ENCODE results near the gene TOMM20L.
"Not testable (repeated sequence)": the region's sequence is repeated elsewhere in the genome, so short reads cannot be mapped to it uniquely, and the experiment has no call there.

TOMM20L gene

GRCh38 chr14:58395812-58396788 lies at the start of gene TOMM20L:
TOMM20L (plus strand) TSS chr14:58395930; CDS start chr14:58395958, 28 bp downstream.
- peak within 1 kb of the TSS; percentile 87 for H3K27ac Mint-ChIP-seq
- no peaks in the 10 kb centered on the region for H3K36me3 Mint-ChIP-seq
- H3K9me3 Mint-ChIP-seq = no peaks in the 10 kb centered on the region
- ATAC-seq (ENCODE audit: low read depth) (peak; percentile 90), DNase-seq (ENCODE audit: low spot score in 2 of 2) (peak; percentile 78 to 83)
- H3K4me3 Mint-ChIP-seq = peak within 1 kb of the TSS; percentile 88
- no peaks in the 10 kb centered on the region for H3K27me3 Mint-ChIP-seq
- peaks cover 11% of the 10 kb centered on the region for H3K4me1 Mint-ChIP-seq

- peak overlapping the region; percentile 53 for H3K27ac Mint-ChIP-seq
- H3K27me3 Mint-ChIP-seq = no peaks in the 10 kb centered on the region
- H3K4me1 Mint-ChIP-seq = peaks cover 4% of the 10 kb centered on the region
- DNase-seq (ENCODE audit: low spot score in 2 of 2) = no peak
- ATAC-seq (ENCODE audit: low read depth) = no peak
- no peak overlapping the region for H3K4me3 Mint-ChIP-seq
- no peaks in the 10 kb centered on the region for H3K9me3 Mint-ChIP-seq
- peaks cover 30% of the 10 kb centered on the region for H3K36me3 Mint-ChIP-seq
Measured at GRCh38 chr14:58353516-58354299, 42.0 kb upstream of the TOMM20L start.

GRCh38 chr14:58354808-58355207 lies 40.9 kb upstream of the TOMM20L start:
- no peak for ATAC-seq (ENCODE audit: low read depth)
- Mint-ChIP-seq H3K36me3 (peaks cover 28% of the 10 kb centered on the region), H3K4me1 (peaks cover 4% of the 10 kb centered on the region), H3K27ac (peak overlapping the region; percentile 14), H3K4me3 (no peak overlapping the region), H3K27me3 (no peaks in the 10 kb centered on the region), H3K9me3 (no peaks in the 10 kb centered on the region)
- no peak for DNase-seq (ENCODE audit: low spot score in 2 of 2)

- H3K4me3 Mint-ChIP-seq = no peak overlapping the region
- no peaks in the 10 kb centered on the region for H3K27me3 Mint-ChIP-seq
- peaks cover 29% of the 10 kb centered on the region for H3K36me3 Mint-ChIP-seq
- H3K9me3 Mint-ChIP-seq = no peaks in the 10 kb centered on the region
- peak overlapping the region; percentile 0 for H3K27ac Mint-ChIP-seq
- ATAC-seq (ENCODE audit: low read depth) = no peak
- H3K4me1 Mint-ChIP-seq = peaks cover 6% of the 10 kb centered on the region
- no peak for DNase-seq (ENCODE audit: low spot score in 2 of 2)
Measured at GRCh38 chr14:58356268-58356667, 39.5 kb upstream of the TOMM20L start.

- H3K36me3 Mint-ChIP-seq = peaks cover 25% of the 10 kb centered on the region
- DNase-seq (ENCODE audit: low spot score in 2 of 2); H3K27me3 Mint-ChIP-seq; ATAC-seq (ENCODE audit: low read depth); H3K4me1 Mint-ChIP-seq; H3K4me3 Mint-ChIP-seq; H3K9me3 Mint-ChIP-seq; H3K27ac Mint-ChIP-seq: not testable (repeated sequence)
Measured at GRCh38 chr14:58362272-58362671, 33.5 kb upstream of the TOMM20L start.

GRCh38 chr14:58362798-58363412 lies 32.8 kb upstream of the TOMM20L start:
- H3K9me3 Mint-ChIP-seq = no peaks in the 10 kb centered on the region
- ATAC-seq (ENCODE audit: low read depth) (peak; percentile 42), DNase-seq (ENCODE audit: low spot score in 2 of 2) (peak in 1 of 2 donors; percentile 11)
- no peak overlapping the region for H3K27ac Mint-ChIP-seq
- H3K36me3 Mint-ChIP-seq = peaks cover 31% of the 10 kb centered on the region
- H3K4me3 Mint-ChIP-seq = no peak overlapping the region
- peaks cover 2% of the 10 kb centered on the region for H3K4me1 Mint-ChIP-seq
- no peaks in the 10 kb centered on the region for H3K27me3 Mint-ChIP-seq

GRCh38 chr14:58364316-58364715 lies 31.4 kb upstream of the TOMM20L start:
- ATAC-seq (ENCODE audit: low read depth) = no peak
- Mint-ChIP-seq H3K9me3 (no peaks in the 10 kb centered on the region), H3K27me3 (no peaks in the 10 kb centered on the region), H3K36me3 (peaks cover 38% of the 10 kb centered on the region), H3K4me3 (no peak overlapping the region), H3K4me1 (peaks cover 2% of the 10 kb centered on the region), H3K27ac (peak overlapping the region; percentile 26)
- no peak for DNase-seq (ENCODE audit: low spot score in 2 of 2)

- Mint-ChIP-seq H3K27me3 (no peaks in the 10 kb centered on the region), H3K36me3 (peaks cover 40% of the 10 kb centered on the region), H3K9me3 (no peaks in the 10 kb centered on the region), H3K27ac (no peak overlapping the region), H3K4me1 (no peaks in the 10 kb centered on the region), H3K4me3 (no peak overlapping the region)
- no peak for ATAC-seq (ENCODE audit: low read depth)
- DNase-seq (ENCODE audit: low spot score in 2 of 2) = no peak
Measured at GRCh38 chr14:58367296-58367695, 28.4 kb upstream of the TOMM20L start.

GRCh38 chr14:58368956-58369355 lies 26.8 kb upstream of the TOMM20L start:
- no peak for DNase-seq (ENCODE audit: low spot score in 2 of 2)
- no peaks in the 10 kb centered on the region for H3K4me1 Mint-ChIP-seq
- no peak overlapping the region for H3K4me3 Mint-ChIP-seq
- no peaks in the 10 kb centered on the region for H3K9me3 Mint-ChIP-seq
- H3K27ac Mint-ChIP-seq = peak overlapping the region; percentile 46
- no peak for ATAC-seq (ENCODE audit: low read depth)
- H3K27me3 Mint-ChIP-seq = no peaks in the 10 kb centered on the region
- peaks cover 42% of the 10 kb centered on the region for H3K36me3 Mint-ChIP-seq

GRCh38 chr14:58376791-58377190 lies 18.9 kb upstream of the TOMM20L start:
- H3K27ac Mint-ChIP-seq = no peak overlapping the region
- H3K36me3 Mint-ChIP-seq = peaks cover 30% of the 10 kb centered on the region
- no peaks in the 10 kb centered on the region for H3K9me3 Mint-ChIP-seq

GRCh38 chr14:58390830-58391229 lies 4.9 kb upstream of the TOMM20L start:
- DNase-seq (ENCODE audit: low spot score in 2 of 2) (no peak), ATAC-seq (ENCODE audit: low read depth) (no peak)
- no peak overlapping the region for H3K4me3 Mint-ChIP-seq
- H3K27me3 Mint-ChIP-seq = no peaks in the 10 kb centered on the region
- H3K36me3 Mint-ChIP-seq = no peaks in the 10 kb centered on the region
- no peaks in the 10 kb centered on the region for H3K9me3 Mint-ChIP-seq
- peaks cover 3% of the 10 kb centered on the region for H3K4me1 Mint-ChIP-seq
- H3K27ac Mint-ChIP-seq = no peak overlapping the region

More at GRCh38 chr14:58376791-58377190, 18.9 kb upstream of the TOMM20L start:
- H3K4me1 Mint-ChIP-seq = peaks cover 3% of the 10 kb centered on the region
- no peak for DNase-seq (ENCODE audit: low spot score in 2 of 2)
- H3K4me3 Mint-ChIP-seq = no peak overlapping the region
- H3K27me3 Mint-ChIP-seq = no peaks in the 10 kb centered on the region
- ATAC-seq (ENCODE audit: low read depth) = no peak

- peak overlapping the region; percentile 87 for H3K27ac Mint-ChIP-seq
- DNase-seq (ENCODE audit: low spot score in 2 of 2) (no peak), ATAC-seq (ENCODE audit: low read depth) (no peak)
- H3K4me1 Mint-ChIP-seq = peaks cover 11% of the 10 kb centered on the region
- H3K27me3 Mint-ChIP-seq = no peaks in the 10 kb centered on the region
- peak overlapping the region; percentile 77 for H3K4me3 Mint-ChIP-seq
- H3K36me3 Mint-ChIP-seq = no peaks in the 10 kb centered on the region
- no peaks in the 10 kb centered on the region for H3K9me3 Mint-ChIP-seq
Measured at GRCh38 chr14:58395562-58395811, 243 bp upstream of the TOMM20L start.

- H3K36me3 Mint-ChIP-seq = no peaks in the 10 kb centered on the region
- H3K4me3 Mint-ChIP-seq = peak overlapping the region; percentile 59
- no peak for DNase-seq (ENCODE audit: low spot score in 2 of 2)
- H3K27ac Mint-ChIP-seq = peak overlapping the region; percentile 14
- peaks cover 11% of the 10 kb centered on the region for H3K4me1 Mint-ChIP-seq
- no peaks in the 10 kb centered on the region for H3K27me3 Mint-ChIP-seq
- ATAC-seq (ENCODE audit: low read depth) = no peak
- H3K9me3 Mint-ChIP-seq = no peaks in the 10 kb centered on the region
Measured at GRCh38 chr14:58397156-58397555, 1.4 kb downstream of the TOMM20L start.

GRCh38 chr14:58398495-58398894 lies 2.8 kb downstream of the TOMM20L start:
- Mint-ChIP-seq H3K4me1 (peaks cover 11% of the 10 kb centered on the region), H3K27me3 (no peaks in the 10 kb centered on the region), H3K4me3 (no peak overlapping the region), H3K9me3 (no peaks in the 10 kb centered on the region), H3K36me3 (no peaks in the 10 kb centered on the region), H3K27ac (no peak overlapping the region)
- DNase-seq (ENCODE audit: low spot score in 2 of 2) (no peak), ATAC-seq (ENCODE audit: low read depth) (no peak)
